HG03565 (cell line): ENCODE measurements around the gene SEC23A.

Experiments used
- ATAC-seq: cut with Tn5 transposase; IDR thresholded peaks from one replicate; pipeline ENCODE4 v1.9.1; 2021; ENCODE audit warnings: mild to moderate bottlenecking, moderate library complexity; ENCODE audit not compliant: unreplicated experiment

Gene SEC23A

DNA sequence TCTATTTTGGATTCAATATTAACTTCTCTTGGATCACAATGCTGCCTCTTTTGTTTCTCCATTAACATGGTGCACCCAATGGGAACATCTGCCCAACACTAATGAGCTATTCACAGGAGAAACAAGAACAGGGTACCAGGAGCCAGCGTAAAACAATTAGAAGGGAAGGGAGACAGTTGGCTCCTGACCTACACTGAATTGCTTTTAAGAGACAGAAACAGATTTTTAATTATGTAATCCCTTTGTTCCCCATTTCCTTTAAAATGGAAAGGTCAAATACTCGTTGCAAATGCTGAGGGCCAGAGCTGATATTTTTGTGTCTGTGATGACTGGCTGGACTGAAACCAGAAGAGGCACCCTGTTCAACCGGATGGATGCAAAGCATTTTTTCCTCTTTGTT, 108.3 kb downstream of the SEC23A start:
- ATAC-seq = no peak

DNA sequence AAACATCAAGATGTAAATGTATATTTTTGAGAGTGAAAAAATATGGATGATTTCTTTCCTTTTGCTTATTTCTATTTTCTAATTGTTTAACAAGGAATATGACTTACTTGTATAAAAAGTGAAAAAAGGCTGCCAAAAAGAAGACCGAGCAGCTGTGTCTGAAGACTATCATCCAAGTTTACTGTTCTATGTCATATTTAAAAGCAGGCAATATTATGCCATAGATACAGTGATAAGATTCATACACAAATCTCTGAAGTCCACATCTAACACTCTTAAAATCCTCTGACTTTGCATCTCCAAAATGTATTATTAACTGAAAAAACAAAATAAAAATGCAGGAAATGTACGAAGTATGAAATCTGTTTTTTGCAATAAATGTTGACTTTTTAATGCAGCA, 109.1 kb downstream of the SEC23A start:
- no peak for ATAC-seq

DNA sequence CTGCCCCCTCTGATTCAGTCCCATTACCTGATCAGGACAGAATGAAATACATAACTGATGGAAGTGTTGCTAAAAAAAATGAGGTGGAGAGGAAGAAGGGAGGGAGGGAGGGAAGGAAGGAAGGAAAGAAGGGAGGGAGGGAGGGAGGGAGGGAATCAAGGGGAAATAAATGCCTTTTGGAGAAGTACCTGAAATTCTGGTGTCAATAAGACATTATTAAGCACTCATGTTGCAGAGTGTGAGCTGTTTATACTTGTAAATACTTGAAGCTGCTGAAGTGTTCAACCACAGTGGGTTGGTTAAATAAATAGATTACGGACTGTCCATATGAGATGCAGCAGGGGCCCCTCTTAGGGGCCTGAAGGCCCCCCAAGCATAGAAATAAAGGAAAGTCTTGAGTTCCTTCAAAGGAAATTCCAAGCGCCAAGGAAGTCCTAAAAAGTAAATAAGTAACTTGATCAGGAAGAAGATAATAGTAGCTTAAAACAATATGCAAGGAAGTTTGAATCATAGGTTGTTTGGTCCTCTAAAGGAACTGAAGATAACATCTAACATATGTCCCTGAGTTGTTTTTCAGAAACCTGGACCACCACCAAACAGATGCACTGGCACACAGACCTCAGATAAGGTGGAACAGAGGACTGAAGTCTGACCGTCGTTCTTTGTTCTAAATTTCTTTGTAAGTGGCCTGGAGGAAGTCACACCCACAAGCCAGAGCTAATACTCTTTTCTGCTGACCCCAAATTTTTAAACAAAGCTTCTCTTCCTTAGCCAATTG, 110.8 kb downstream of the SEC23A start:
- no peak for ATAC-seq

DNA sequence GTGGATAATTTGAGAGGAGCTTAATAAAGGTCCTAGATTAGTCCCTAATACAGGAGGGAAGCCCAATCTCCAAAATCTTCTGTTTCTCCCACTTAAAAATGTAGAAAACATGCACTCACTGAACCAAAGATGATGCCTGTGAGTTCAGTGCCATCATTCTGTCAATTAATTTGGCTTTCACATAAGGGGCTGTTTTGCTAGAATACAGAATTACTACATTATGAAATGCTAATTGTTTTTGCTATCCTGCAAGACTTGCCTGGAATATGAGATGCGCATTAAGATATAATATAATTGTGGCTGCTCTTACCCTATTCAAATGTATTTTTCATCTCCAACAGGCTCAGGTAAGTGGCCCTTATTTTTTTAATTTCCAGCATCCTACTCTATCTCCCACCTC, 111.7 kb downstream of the SEC23A start:
- ATAC-seq = no peak

DNA sequence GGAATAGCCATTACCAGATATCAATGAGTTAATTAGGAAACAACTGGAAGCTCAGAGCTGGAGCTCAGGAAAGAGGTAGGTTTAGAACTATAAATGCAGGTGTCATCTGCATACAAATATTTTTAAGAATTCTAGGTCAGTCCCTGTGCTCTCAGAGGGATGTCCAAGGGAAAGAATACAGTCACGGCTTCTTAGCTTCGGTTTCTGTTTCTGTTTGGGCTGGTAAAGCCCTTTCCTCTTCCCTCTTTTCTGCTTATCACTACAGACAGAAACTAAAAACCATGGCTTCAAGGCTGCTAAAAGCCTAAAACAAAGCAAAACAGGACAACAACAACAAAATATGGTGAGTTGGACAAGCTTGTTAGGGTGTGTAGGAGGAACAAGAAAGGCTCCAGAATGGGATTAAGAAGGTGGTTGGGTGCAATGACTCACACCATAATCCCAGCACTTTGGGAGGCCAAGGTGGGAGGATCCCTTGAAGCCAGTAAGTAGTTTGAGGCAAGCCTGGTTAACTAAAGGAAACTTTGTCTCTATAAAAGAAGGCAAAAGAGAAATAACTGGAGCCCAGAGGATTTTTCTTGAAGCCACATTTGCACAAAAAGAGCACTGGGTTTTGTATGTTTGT, 113.0 kb downstream of the SEC23A start:
- ATAC-seq = peak; percentile 92

DNA sequence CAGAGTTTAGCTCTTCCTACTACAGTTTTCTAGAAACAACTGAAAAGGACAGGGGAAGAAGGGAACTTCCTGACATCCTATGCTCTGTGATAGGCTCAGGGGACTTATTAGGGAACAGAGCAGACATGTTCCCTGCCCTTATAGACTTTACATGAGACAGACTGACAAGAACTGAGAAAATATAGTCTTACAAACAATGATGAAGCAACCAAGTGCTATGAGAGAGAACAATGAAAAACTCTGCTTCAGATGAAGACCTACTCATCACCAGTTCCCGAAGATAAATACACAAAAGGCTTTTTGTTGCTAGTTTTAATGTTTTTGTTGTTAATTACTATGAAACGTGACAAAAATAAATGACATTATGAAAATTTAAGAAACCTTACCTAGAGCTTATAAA, 115.3 kb downstream of the SEC23A start:
- no peak for ATAC-seq

DNA sequence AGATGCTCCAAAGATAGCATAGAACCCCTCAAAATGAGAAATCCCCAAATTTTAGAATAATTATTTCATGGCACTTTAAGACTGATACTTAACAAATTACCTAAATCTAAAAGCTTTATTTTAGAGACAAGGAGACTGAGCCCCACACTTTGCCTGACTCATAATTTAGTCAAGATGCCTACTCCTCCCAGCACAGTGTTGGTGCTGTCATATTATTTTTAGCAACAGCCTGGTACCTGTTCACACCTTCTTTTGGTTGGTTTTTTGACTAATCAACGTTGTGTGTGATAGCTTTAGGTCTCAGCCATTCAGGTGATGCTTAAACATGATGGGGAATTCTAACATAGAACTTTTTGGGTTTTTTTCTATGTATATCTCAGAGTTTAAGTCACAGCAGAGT, 120.2 kb downstream of the SEC23A start:
- ATAC-seq = no peak

DNA sequence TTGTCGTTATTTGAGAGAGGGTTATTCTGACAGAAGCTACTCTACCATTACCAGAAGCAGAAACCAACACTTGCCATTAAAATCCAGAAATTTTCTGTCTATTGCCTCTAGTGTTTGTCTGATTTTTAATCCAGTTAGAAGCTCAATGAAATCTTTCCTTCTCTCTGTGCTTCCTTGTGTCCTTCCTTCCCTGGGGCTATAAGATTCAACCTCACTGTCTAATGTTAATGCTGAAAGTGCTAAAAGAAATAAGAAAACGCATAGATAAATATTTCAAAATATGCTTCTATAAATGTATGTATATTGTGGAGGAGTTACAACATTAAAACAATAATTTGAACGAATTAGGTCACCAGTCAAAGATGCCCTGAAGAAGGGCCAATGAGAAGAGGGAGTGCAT, 120.8 kb downstream of the SEC23A start:
- no peak for ATAC-seq
